Jurkat, Clone E6-1 (cell line): Measurements from ENCODE around the gene CYSRT1.

ENCODE experiments used
- DNase-seq: peaks from one replicate; pipeline ENCODE4 v3.0.0-alpha.2; 2011; ENCODE audit warnings: low read depth, low spot score
- H3K4me3 ChIP-seq: 2 replicates; pipeline ENCODE4 v1.5.1; 2011; ENCODE audit warnings: mild to moderate bottlenecking, low read length, control low read depth, moderate library complexity

Gene CYSRT1

GRCh38 chr9:137222190-137223077 lies 2.5 kb upstream of the CYSRT1 start, which contains the start of gene RNF208:
TSS of gene RNF208 (minus strand) at chr9:137222240. CDS start at chr9:137221212, 1,028 bp downstream.
- H3K4me3 ChIP-seq = peak within 1 kb of the TSS; percentile 81
- DNase-seq = no peak

- H3K4me3 ChIP-seq = peak overlapping the region; percentile 81
- peak; percentile 97 for DNase-seq
These were observed 1.6 kb upstream of the CYSRT1 start for GRCh38 chr9:137223078-137223970.

- no peak overlapping the region for H3K4me3 ChIP-seq
- no peak for DNase-seq
These were observed 841 bp downstream of the CYSRT1 start for GRCh38 chr9:137225699-137226331.

DNA sequence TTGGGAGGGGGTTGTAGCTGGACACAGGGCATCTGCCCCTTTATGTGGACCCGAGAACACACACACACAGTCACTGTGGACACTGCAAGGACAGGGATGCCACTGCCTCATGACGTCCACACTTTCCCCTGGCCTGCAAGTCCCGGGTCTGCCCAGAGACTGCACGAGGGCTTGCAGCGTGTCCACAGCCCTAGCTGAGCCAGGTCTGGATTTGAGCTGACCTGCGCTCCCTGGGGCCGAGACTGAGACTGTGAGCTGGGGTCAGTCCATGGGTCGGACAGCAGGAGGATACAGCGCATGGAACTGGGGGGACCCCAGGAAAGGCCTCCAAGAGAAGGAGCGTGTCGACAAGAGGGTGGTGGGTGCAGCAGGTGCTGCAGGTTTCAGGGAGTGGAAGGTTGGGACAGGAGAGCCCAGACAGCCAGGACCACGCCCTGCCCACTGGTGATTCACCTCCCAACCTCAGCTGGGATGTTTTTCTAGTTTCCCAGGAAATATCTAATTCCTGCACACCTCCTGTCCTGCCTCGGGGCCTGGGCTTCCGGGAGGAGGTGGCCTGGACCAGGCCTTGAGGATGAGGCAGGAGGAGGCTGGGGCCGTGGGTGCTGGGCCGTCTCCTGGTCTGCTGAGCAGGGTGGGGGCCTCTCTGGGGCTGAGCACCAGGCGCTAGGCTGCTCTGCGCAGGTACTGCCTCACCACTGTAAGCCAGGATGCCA lies 1.5 kb downstream of the CYSRT1 start:
- no peak for DNase-seq
- H3K4me3 ChIP-seq = no peak overlapping the region

DNA sequence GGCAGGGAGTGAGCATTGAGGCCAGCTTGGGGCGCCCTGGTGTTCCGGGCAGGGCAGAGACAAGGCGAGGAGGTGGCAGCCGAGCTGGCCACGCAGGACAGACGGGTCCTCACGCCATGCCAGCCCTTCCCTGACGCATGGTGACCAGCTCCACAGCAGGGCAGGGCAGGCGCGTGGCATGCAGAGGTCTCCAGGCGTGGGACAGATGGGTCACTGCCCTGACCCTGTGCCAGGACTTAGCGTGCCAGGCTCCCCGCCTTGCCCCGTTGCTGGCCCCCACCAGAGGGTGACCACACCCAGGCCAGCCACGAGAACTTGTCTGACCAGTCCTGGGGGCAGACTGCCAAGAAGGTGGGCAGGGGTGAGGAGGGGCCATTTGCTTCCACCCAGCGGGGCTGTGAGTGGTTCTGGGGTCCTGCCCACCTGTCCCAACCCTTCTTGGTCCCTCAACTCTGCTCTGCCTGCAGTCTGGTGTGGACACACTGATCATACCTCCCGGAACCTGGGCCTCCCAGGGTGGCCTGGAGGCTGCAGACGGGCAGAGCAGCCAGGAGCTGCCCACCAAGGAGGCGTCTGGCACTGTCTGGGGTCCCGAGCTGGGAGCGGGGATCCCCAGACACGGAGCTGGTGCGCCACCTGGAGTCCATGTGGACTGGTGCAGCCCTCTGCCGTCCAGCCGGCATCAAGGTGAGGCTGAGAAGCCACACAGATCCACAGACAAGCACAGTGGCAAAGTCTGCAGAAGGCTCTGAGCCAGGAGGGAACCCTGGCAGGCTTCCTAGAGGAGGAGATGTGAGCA lies 2.3 kb downstream of the CYSRT1 start, which contains the start of gene RNF224:
Gene RNF224, plus strand, starts transcription at position 449 of the 799 bp plus-strand sequence. CDS start 834 bp downstream, outside the sequence.
- H3K4me3 ChIP-seq = no peak within 1 kb of the TSS

DNA sequence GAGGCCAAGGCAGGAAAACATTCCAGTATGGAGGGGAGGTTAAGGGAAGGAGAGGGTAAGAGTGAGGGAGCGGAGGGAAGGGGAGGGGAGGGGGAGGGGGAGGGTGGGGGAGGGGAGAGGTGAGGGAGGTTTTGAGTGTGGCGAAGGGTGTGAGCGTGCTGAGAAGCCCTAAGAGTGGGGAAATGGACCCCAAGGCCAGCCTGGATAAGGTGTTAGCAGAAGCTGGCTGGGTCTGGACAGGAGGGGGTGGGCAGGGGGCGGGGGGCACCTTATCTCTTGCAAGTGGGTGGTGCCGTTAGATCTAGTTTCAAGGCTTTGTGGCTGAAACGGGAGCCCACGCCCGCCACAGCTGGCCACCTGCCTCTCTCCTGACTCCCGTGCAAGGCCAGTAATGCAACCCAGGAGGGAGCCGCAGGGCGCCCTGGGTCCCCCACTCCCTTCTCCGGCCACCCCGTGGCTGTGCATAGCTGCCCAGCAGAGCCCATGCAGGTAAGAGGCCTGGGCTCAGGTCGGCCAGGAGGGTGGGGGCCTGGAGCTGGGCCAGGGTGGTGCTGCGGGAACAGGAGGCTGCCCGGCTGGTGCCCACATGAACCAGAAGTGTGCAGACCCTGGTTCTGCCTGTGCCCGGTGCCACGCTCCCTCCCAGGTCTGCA lies 3.0 kb downstream of the CYSRT1 start:
- no peak for DNase-seq
- H3K4me3 ChIP-seq = no peak overlapping the region

More for the DNA sequence above, 2.3 kb downstream of the CYSRT1 start, which contains the start of gene RNF224:
- peak; percentile 62 for DNase-seq

- DNase-seq = no peak
- no peak overlapping the region for H3K4me3 ChIP-seq
These were observed 3.6 kb downstream of the CYSRT1 start for GRCh38 chr9:137228506-137228967.

GRCh38 chr9:137228968-137229896 lies 4.3 kb downstream of the CYSRT1 start:
- no peak overlapping the region for H3K4me3 ChIP-seq
- DNase-seq = no peak

DNA sequence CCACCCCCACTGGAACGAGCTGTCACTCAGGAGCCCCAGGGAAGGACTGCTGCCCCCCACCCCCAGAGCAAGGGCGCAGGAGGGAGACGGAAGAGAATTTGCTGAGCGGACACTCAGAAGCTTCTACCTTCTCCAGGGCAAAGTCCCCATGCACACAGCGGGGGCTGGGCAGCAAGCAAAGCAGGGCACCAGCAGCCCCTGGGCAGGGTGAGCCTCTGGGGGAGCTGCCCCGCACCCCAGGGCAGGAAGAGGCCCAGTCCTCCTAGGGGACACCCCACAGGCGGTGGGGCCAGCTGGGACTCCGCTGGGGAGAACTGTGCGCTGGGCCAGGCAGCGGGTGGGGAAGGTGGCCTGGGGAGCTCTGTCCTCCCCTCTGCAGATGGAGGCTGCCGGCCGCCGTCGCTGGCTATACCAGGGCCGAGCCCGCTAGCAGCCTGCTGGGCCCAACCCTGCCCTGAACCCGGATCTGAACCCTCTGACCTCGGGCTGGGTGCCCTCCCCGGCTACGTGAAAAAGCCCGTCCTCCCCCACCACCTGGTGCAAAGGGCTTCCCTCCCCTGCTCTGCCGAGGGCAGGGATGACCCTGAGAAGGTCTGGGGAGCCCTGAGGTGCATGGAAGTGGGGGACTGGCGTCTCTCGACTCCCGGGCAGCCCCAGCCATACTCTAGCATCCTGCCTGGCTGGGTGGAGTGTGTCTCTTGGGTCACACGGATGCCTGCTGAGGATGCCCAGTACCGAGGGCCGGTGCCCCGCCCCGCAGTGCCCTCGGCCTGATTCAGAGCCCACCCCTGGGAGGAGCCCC lies 5.1 kb downstream of the CYSRT1 start:
- no peak for DNase-seq

GRCh38 chr9:137230705-137231371 lies 5.9 kb downstream of the CYSRT1 start, which contains the start of gene SLC34A3:
TSS of gene SLC34A3 (plus strand) at chr9:137230901. CDS start at chr9:137231703, 802 bp downstream.
- DNase-seq = no peak
- H3K4me3 ChIP-seq = no peak within 1 kb of the TSS

More for the DNA sequence above, 5.1 kb downstream of the CYSRT1 start:
- H3K4me3 ChIP-seq = no peak overlapping the region

GRCh38 chr9:137231372-137232039 lies 6.5 kb downstream of the CYSRT1 start:
- DNase-seq = no peak
- H3K4me3 ChIP-seq = no peak overlapping the region

- DNase-seq = no peak
- H3K4me3 ChIP-seq = no peak overlapping the region
These were observed 7.1 kb downstream of the CYSRT1 start for GRCh38 chr9:137232101-137232500.

DNA sequence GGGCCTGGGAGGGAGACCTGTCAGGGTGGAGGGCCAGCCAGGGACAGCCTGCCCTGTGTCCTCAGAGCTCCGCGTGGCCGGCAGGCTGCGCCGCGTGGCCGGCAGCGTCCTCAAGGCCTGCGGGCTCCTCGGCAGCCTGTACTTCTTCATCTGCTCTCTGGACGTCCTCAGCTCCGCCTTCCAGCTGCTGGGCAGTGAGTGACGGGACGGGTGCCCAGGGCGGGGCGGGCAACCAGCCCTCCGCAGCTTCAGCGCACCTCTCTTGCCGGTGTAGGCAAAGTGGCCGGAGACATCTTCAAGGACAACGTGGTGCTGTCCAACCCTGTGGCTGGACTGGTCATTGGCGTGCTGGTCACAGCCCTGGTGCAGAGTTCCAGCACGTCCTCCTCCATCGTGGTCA lies 7.5 kb downstream of the CYSRT1 start:
- DNase-seq = no peak
- H3K4me3 ChIP-seq = no peak overlapping the region
